ENCODE data around the gene LRP3. TPM values are rescaled to one million over a fixed set of nuclear protein-coding genes. Genes with fewer than 3 reads are reported as not detected.

Gene LRP3
- polyA plus RNA-seq, 1 of the 3 experiments (the other 2 are of a cell fraction) = 8.2 TPM

DNA sequence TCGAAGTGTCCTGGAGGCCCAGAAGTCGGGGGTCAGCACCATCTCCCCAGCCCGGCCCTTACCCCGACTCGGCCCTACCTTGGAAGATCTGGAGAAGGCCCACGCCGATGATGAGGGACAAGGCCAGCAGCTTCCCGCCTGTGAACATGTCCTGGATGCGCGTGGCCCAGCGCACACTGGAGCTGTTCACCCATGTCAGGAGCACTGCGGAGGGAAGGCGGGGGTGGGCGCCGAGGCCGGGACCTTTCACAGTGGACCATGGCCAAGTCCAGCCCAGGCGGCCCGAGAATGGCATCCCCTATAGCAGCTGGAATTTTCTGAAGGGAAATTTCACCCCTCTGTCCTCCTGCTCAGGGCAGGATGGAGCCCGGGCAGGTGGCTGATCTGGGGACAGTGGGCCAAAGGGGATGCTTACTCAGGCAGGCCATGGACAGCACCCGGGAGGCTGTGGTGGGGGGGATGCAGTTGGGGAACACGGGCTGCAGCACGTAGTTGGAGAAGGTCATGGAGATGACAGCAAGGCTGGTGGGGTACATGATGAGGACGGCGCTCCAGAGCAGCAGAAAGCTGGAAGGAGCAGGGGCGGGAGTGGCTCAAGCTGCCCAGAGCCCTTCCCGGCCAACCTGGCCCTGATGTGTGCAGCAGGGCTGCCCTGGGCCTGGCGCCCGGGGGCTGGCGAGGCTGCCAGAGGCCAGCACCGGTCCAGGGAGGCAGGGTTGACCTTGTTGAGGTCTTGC, 18.5 kb downstream of the LRP3 start:
- POLR2A ChIA-PET = interaction anchor here (0.6 to 1.5 kb wide), 2 partner anchors 11 to 72 kb away, joined by 3 read pairs; no protein-coding TSS in a partner anchor
- TF ChIP-seq, protein P1, sequence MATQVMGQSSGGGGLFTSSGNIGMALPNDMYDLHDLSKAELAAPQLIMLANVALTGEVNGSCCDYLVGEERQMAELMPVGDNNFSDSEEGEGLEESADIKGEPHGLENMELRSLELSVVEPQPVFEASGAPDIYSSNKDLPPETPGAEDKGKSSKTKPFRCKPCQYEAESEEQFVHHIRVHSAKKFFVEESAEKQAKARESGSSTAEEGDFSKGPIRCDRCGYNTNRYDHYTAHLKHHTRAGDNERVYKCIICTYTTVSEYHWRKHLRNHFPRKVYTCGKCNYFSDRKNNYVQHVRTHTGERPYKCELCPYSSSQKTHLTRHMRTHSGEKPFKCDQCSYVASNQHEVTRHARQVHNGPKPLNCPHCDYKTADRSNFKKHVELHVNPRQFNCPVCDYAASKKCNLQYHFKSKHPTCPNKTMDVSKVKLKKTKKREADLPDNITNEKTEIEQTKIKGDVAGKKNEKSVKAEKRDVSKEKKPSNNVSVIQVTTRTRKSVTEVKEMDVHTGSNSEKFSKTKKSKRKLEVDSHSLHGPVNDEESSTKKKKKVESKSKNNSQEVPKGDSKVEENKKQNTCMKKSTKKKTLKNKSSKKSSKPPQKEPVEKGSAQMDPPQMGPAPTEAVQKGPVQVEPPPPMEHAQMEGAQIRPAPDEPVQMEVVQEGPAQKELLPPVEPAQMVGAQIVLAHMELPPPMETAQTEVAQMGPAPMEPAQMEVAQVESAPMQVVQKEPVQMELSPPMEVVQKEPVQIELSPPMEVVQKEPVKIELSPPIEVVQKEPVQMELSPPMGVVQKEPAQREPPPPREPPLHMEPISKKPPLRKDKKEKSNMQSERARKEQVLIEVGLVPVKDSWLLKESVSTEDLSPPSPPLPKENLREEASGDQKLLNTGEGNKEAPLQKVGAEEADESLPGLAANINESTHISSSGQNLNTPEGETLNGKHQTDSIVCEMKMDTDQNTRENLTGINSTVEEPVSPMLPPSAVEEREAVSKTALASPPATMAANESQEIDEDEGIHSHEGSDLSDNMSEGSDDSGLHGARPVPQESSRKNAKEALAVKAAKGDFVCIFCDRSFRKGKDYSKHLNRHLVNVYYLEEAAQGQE (IDR thresholded peaks at IDR 0.05; ENCODE audit: low read depth, low read length) = no peak
- TF ChIP-seq TCF12 (IDR thresholded peaks at IDR 0.05) = no peak
- TF ChIP-seq GATA2 (CRISPR knock-in tag; IDR thresholded peaks at IDR 0.05) = no peak
- TF ChIP-seq, protein P2, sequence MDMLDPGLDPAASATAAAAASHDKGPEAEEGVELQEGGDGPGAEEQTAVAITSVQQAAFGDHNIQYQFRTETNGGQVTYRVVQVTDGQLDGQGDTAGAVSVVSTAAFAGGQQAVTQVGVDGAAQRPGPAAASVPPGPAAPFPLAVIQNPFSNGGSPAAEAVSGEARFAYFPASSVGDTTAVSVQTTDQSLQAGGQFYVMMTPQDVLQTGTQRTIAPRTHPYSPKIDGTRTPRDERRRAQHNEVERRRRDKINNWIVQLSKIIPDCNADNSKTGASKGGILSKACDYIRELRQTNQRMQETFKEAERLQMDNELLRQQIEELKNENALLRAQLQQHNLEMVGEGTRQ (IDR thresholded peaks at IDR 0.05; ENCODE audit: borderline replicate concordance, low read depth, low read length) = no peak
- no peak for TF ChIP-seq NRF1 (IDR thresholded peaks at IDR 0.05; ENCODE audit: low read depth, low read length)
- no peak for TF ChIP-seq NFIC (IDR thresholded peaks at IDR 0.05; ENCODE audit: borderline replicate concordance)
- 78% methylated on average over 17 of the region's 30 CpGs for WGBS (ENCODE audit: low lambda C conversion rate)

DNA sequence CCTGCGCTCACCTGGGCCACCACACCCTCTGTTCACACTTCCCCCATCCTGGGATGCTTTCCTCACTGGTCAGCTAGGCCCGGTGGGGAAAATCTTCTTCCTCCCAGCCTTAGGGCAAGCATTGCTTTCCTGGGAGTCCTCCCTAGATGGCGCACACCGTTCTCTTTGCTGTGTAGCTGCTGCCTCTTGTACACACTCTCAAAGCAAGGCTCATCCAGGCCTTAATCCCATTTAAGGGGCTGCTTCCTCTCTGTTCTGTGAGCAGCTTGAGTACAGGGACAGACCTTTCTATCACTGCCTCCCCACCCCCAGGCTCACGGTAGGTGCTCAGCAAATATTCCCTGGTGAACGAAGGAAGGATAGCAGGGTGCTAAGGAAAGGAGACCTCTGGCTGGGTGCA, 20.5 kb downstream of the LRP3 start:
- no peaks in the 10 kb centered on the region for H3K9me3 ChIP-seq
- ChIA-PET CTCF (interaction anchor here (0.7 to 1.8 kb wide), 8 partner anchors 11 to 563 kb away, joined by 3 to 6 read pairs (median 4); partner anchors contain the start of gene SLC7A10), POLR2A (no interaction called here)
- no peaks in the 10 kb centered on the region for H3F3A ChIP-seq (replicated peaks; ENCODE audit: insufficient read depth)
- H3K36me3 ChIP-seq (replicated peaks in 1 of 2; ENCODE audit: control insufficient read depth in 1 of 2, insufficient read depth in 2 of 2, low read length in 1 of 2) = no peaks in the 10 kb centered on the region
- H2AFZ ChIP-seq (ENCODE audit: low read depth) = no peak overlapping the region
- H3K4me3 ChIP-seq (ENCODE audit: low read depth in 2 of 2, low read length in 1 of 2) = no peak overlapping the region
- no peaks in the 10 kb centered on the region for H3K27me3 ChIP-seq (ENCODE audit: insufficient read depth)
- WGBS (ENCODE audit: low lambda C conversion rate) = 78% methylated on average over 6 of the region's 6 CpGs
- no peak overlapping the region for H3K4me2 ChIP-seq
- no peak overlapping the region for H3K9ac ChIP-seq
- H3K9me2 ChIP-seq = no peaks in the 10 kb centered on the region
- no peaks in the 10 kb centered on the region for H3K79me2 ChIP-seq (ENCODE audit: insufficient read depth)
- DNase-seq = peak; percentile 65
- H3K4me1 ChIP-seq (ENCODE audit: control insufficient read depth in 1 of 2, insufficient read depth in 2 of 2, low read depth in 1 of 2, low read length in 1 of 2) = no peaks in the 10 kb centered on the region; a peak in 1 of 4 replicates
- no peak overlapping the region for H3K27ac ChIP-seq (ENCODE audit: low read depth in 2 of 2, low read length in 1 of 2)
- TF ChIP-seq, protein P3, sequence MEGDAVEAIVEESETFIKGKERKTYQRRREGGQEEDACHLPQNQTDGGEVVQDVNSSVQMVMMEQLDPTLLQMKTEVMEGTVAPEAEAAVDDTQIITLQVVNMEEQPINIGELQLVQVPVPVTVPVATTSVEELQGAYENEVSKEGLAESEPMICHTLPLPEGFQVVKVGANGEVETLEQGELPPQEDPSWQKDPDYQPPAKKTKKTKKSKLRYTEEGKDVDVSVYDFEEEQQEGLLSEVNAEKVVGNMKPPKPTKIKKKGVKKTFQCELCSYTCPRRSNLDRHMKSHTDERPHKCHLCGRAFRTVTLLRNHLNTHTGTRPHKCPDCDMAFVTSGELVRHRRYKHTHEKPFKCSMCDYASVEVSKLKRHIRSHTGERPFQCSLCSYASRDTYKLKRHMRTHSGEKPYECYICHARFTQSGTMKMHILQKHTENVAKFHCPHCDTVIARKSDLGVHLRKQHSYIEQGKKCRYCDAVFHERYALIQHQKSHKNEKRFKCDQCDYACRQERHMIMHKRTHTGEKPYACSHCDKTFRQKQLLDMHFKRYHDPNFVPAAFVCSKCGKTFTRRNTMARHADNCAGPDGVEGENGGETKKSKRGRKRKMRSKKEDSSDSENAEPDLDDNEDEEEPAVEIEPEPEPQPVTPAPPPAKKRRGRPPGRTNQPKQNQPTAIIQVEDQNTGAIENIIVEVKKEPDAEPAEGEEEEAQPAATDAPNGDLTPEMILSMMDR (IDR thresholded peaks at IDR 0.05) = peak; percentile 27
- TF ChIP-seq TAF1 (IDR thresholded peaks at IDR 0.05; ENCODE audit: borderline replicate concordance, low read depth, low read length) (no peak), RXRA (IDR thresholded peaks at IDR 0.05; ENCODE audit: borderline replicate concordance, low read depth) (no peak), JUND (IDR thresholded peaks at IDR 0.05) (no peak), RAD21 (IDR thresholded peaks at IDR 0.05; ENCODE audit: low read length) (peak; percentile 31; the same call in 1 of the 2 replicates), CHD2 (IDR thresholded peaks at IDR 0.05; ENCODE audit: low read length, partially characterized antibody) (no peak)
- TF ChIP-seq, protein P4, sequence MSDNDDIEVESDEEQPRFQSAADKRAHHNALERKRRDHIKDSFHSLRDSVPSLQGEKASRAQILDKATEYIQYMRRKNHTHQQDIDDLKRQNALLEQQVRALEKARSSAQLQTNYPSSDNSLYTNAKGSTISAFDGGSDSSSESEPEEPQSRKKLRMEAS (IDR thresholded peaks at IDR 0.05; ENCODE audit: low read depth) = no peak
- TF ChIP-seq, protein P5, sequence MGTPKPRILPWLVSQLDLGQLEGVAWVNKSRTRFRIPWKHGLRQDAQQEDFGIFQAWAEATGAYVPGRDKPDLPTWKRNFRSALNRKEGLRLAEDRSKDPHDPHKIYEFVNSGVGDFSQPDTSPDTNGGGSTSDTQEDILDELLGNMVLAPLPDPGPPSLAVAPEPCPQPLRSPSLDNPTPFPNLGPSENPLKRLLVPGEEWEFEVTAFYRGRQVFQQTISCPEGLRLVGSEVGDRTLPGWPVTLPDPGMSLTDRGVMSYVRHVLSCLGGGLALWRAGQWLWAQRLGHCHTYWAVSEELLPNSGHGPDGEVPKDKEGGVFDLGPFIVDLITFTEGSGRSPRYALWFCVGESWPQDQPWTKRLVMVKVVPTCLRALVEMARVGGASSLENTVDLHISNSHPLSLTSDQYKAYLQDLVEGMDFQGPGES (IDR thresholded peaks at IDR 0.05; ENCODE audit: low read depth, low read length) = no peak
- H4K20me1 ChIP-seq (ENCODE audit: insufficient read depth) = no peaks in the 10 kb centered on the region

More for the DNA sequence above, 18.5 kb downstream of the LRP3 start:
- no peaks in the 10 kb centered on the region; a peak in 1 of 4 replicates for H3K4me1 ChIP-seq (ENCODE audit: control insufficient read depth in 1 of 2, insufficient read depth in 2 of 2, low read depth in 1 of 2, low read length in 1 of 2)
- H2AFZ ChIP-seq (ENCODE audit: low read depth) = no peak overlapping the region
- H3K36me3 ChIP-seq (replicated peaks in 1 of 2; ENCODE audit: control insufficient read depth in 1 of 2, insufficient read depth in 2 of 2, low read length in 1 of 2) = no peaks in the 10 kb centered on the region
- no peaks in the 10 kb centered on the region for H4K20me1 ChIP-seq (ENCODE audit: insufficient read depth)
- H3F3A ChIP-seq (replicated peaks; ENCODE audit: insufficient read depth) = no peaks in the 10 kb centered on the region
- no peak overlapping the region for H3K4me3 ChIP-seq (ENCODE audit: low read depth in 2 of 2, low read length in 1 of 2)
- no peak overlapping the region for H3K27ac ChIP-seq (ENCODE audit: low read depth in 2 of 2, low read length in 1 of 2)
- no peaks in the 10 kb centered on the region for H3K9me2 ChIP-seq
- no peaks in the 10 kb centered on the region for H3K9me3 ChIP-seq
- no peaks in the 10 kb centered on the region for H3K27me3 ChIP-seq (ENCODE audit: insufficient read depth)
- H3K79me2 ChIP-seq (ENCODE audit: insufficient read depth) = no peaks in the 10 kb centered on the region
- no peak overlapping the region for H3K9ac ChIP-seq
- DNase-seq = peak; percentile 29
- CTCF ChIA-PET = interaction anchor here (1.1 to 2.1 kb wide), 4 partner anchors 17 to 194 kb away, joined by 3 to 7 read pairs (median 4); no protein-coding TSS in a partner anchor
- H3K4me2 ChIP-seq = no peak overlapping the region

Measured in SK-N-SH (cell line).